GM12892 (cell line): ENCODE data around the gene CRYBG2.
A peak's percentile ranks its signal among the peaks of the same experiment; 100 is the strongest.

Source experiments
- DNase-seq: peaks from one replicate; pipeline ENCODE4 v3.0.0; 2011; ENCODE audit not compliant: insufficient read length
- FAIRE-seq: peaks from 2 replicates; lab custom pipeline; 2011; peaks lifted over from hg19 to GRCh38; lab: Jason Lieb, UNC
- POLR2A ChIP-seq: IDR thresholded peaks from 2 replicates; pipeline ENCODE4 v1.6.1; 2011; ENCODE audit warnings: low read depth, low read length, control low read depth
- POLR2AphosphoS5 ChIP-seq: IDR thresholded peaks from 2 replicates; pipeline ENCODE4 v1.6.1; 2011; ENCODE audit warnings: low read depth, low read length, control low read depth
- TAF1 ChIP-seq: IDR thresholded peaks from 2 replicates; pipeline ENCODE4 v1.6.1; 2011; ENCODE audit warnings: low read depth, mild to moderate bottlenecking, control low read depth, low read length, borderline replicate concordance

The CRYBG2 gene

DNA sequence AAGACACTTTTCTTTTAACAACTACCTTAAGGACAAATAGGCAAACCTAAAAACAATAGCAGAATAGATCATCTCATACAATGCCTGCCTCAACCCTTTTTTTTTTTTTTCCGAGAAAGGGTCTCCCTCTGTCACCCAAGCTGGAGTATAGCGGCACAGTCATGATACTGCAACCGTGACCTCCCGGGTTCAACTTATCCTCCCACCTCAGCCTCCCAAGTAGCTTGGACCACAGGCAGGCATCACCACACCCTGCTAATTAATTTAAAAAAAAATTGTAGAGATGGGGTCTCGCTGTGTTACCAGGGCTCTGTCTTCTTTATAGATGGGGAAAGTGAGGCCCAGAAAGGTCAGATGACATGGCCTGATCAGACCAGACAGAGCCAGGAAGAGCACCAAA, 66.1 kb downstream of the CRYBG2 start:
- FAIRE-seq = no peak
- TF ChIP-seq POLR2A (no peak), POLR2AphosphoS5 (no peak), TAF1 (no peak)
- DNase-seq = no peak

GRCh38 chr1:26287033-26287711, 66.8 kb downstream of the CRYBG2 start:
- FAIRE-seq (peak; percentile 82), DNase-seq (peak; percentile 71)
- TF ChIP-seq POLR2AphosphoS5 (no peak), POLR2A (0 out of 2 replicates have a peak, but pooled peaks have one; percentile 57)

DNA sequence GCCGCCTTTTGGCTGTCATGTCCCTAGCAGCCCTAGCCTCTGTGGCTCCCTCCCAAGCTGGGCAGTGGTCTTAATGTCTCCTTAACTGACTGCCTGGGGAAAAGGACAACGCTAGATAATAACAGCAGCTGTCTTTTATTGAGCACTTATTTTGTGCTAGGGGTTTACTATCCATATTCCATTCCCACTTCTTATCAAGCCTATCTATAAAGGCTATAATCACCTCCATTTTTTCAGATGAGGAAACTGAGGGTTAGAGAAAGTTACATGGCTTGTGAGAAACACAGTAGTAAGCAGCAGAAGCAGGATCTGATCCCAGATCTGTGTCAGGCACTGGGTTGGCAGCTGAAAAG, 67.9 kb downstream of the CRYBG2 start:
- DNase-seq = no peak
- no peak for FAIRE-seq
- TF ChIP-seq POLR2A = no peak
- TF ChIP-seq POLR2AphosphoS5 = no peak
- no peak for TF ChIP-seq TAF1

DNA sequence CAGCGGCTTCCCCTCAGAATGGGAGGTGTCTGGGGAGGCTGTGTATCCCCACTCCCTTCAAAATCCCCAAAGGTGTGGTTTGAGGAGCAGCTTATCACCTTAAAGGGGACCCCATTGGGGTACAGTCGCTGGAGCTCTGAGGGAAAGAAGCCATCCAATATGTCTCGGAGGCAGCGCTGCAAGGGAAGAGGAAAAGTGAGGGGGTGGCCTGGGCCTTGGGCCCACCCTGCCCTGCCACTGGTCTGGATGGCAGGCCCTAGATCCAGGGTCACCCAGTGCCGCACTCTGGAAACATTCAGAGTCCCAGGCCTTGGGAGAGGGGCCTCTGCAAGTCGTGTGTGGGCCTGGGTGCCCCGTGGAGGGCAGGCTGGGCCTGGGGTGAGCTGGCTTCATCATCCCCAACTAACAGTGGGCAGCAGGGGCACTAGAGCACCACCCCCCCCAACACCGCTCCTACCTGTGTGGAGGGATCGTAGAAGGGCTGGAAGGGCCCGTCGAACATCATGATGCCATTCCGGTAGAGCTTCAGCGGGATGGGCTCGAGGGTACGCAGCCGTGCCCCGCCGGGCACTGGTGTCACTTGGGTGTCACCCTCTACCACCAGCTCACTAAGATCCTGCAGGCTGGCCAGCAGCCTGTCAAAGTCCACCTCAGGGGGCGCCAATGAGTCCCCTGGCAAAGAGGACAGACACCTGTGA, 68.4 kb downstream of the CRYBG2 start:
- FAIRE-seq (no peak), DNase-seq (no peak)
- TF ChIP-seq TAF1 (no peak), POLR2AphosphoS5 (no peak), POLR2A (no peak)

GRCh38 chr1:26284597-26285347, 69.2 kb downstream of the CRYBG2 start:
- TF ChIP-seq POLR2AphosphoS5 (no peak), TAF1 (no peak), POLR2A (no peak)
- FAIRE-seq (peak; percentile 77), DNase-seq (peak; percentile 72)

GRCh38 chr1:26283871-26284596, 69.9 kb downstream of the CRYBG2 start:
- FAIRE-seq = no peak
- TF ChIP-seq POLR2A (no peak), POLR2AphosphoS5 (no peak), TAF1 (no peak)
- no peak for DNase-seq

- TF ChIP-seq POLR2A (no peak), POLR2AphosphoS5 (peak; percentile 37; the same call in 1 of the 2 replicates)
- DNase-seq (no peak), FAIRE-seq (no peak)
Observed at GRCh38 chr1:26283279-26283853, 70.6 kb downstream of the CRYBG2 start.

DNA sequence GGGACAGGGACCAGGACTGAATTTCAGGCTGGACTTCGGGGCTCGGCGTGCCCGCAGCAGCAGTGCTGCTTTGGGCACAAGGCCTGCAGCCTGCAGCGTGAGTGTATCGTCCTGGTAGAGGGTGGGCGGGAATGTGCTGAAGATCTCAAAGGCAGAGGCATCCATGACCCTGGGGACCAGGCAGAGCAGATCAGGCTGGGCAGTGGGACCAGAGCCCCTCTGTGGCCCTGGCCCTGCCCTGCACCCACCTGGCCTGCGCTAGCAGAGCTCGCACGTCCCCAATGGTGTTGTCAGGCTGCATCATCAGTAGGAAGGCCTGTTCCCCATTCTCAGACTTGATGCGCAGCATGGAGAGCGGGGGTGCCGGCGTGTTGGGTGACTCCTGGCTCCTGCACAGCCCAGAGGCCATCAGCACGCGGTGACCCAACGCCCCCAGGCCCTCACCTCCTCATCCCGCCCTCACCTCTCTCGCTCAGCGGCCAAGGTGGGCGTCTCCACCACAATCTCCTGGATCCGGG, 71.5 kb downstream of the CRYBG2 start:
- no peak for FAIRE-seq
- DNase-seq = no peak
- TF ChIP-seq POLR2A (no peak), POLR2AphosphoS5 (no peak), TAF1 (no peak)

DNA sequence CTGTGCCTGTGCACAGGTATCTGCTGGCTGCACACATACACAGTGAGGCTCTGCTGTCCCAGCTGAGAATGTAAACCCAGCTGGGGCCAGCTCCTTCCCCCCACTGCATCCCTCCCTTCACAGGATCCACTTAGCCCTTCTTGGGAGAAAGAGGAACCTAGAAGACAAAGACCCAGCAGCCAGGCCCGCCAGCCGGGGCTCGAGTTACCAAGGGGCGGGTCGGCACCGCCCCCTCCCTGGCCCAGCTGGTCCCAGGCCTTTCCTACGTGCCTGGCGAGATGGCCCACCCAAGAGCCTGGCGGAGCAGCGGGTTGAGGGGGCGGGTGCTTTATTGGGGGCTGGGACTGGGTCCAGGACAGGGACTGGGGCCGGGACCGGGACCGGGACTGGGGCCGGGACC, 72.0 kb downstream of the CRYBG2 start:
- no peak for FAIRE-seq
- TF ChIP-seq TAF1 (no peak), POLR2A (no peak), POLR2AphosphoS5 (no peak)
- no peak for DNase-seq

- no peak for FAIRE-seq
- peak; percentile 36; the same call in 1 of the 2 replicates for TF ChIP-seq POLR2AphosphoS5
- TF ChIP-seq POLR2A = peak; percentile 39; the same call in 1 of the 2 replicates
- TF ChIP-seq TAF1 = no peak
- DNase-seq = no peak
Observed at GRCh38 chr1:26281091-26281958, 72.6 kb downstream of the CRYBG2 start.
